ENCODE results near the gene PTPN23. TPM values are rescaled to one million over a fixed set of nuclear protein-coding genes. Genes with fewer than 3 reads are reported as not detected.

The PTPN23 gene
- total and polyA plus RNA-seq, 9 of the 15 experiments (the other 6 are each of a cell fraction or from before 2014, with no cell fraction given), result 0.41 to 58.7 (median 7.2) TPM

- TF ChIP-seq EZH2 (IDR thresholded peaks at IDR 0.05; ENCODE audit: borderline replicate concordance, low read depth, low read length) (no peak), KAT8 (IDR thresholded peaks at IDR 0.05; ENCODE audit: low read depth) (no peak), ATF7 (IDR thresholded peaks at IDR 0.05) (peak; percentile 76), ZNF77 (CRISPR knock-in tag; IDR thresholded peaks at IDR 0.05) (no peak), NELFE (IDR thresholded peaks at IDR 0.05; ENCODE audit: insufficient read depth, insufficient read length) (no peak), ZNF785 (CRISPR knock-in tag; IDR thresholded peaks at IDR 0.05) (no peak), C11orf30 (IDR thresholded peaks at IDR 0.05; ENCODE audit: low read depth) (no peak), HDAC2 (IDR thresholded peaks at IDR 0.05) (peak; percentile 89), PHB2 (IDR thresholded peaks at IDR 0.05; ENCODE audit: low read depth) (peak; percentile 80; the same call in 1 of the 2 replicates), MYNN (IDR thresholded peaks at IDR 0.05) (no peak), MYNN (CRISPR knock-in tag; IDR thresholded peaks at IDR 0.05) (no peak), ID3 (CRISPR knock-in tag; IDR thresholded peaks at IDR 0.05) (no peak), ID3 (tag; IDR thresholded peaks at IDR 0.05) (peak; percentile 91; the same call in 1 of the 2 replicates), PRMT5 (CRISPR knock-in tag; IDR thresholded peaks at IDR 0.05) (no peak), KLF13 (tag; IDR thresholded peaks at IDR 0.05; ENCODE audit: borderline replicate concordance, low read depth) (no peak), ZNF592 (IDR thresholded peaks at IDR 0.05) (no peak), ZNF311 (CRISPR knock-in tag; IDR thresholded peaks at IDR 0.05) (no peak), POLR2H (tag; IDR thresholded peaks at IDR 0.05; ENCODE audit: low read depth) (no peak), SAFB (IDR thresholded peaks at IDR 0.05; ENCODE audit: borderline replicate concordance, low read depth, low read length) (no peak), CC2D1A (IDR thresholded peaks at IDR 0.05) (peak; percentile 81; the same call in 1 of the 2 replicates), XRCC4 (IDR thresholded peaks at IDR 0.05; ENCODE audit: extremely low read depth, insufficient read depth, insufficient read length) (no peak), MLLT1 (IDR thresholded peaks at IDR 0.05) (peak in 1 of 2 experiments; percentile 99; a peak in 2 of 4 replicates), NCOR1 (IDR thresholded peaks at IDR 0.05) (peak; percentile 85), MXI1 (IDR thresholded peaks at IDR 0.05; ENCODE audit: low read depth, low read length) (no peak)
Measured at GRCh38 chr3:47347217-47347801, 33.5 kb upstream of the PTPN23 start (continued).
